Spleen (tissue), 11 donors: Measurements from ENCODE around the gene ATG10. TPM values are rescaled to one million over a fixed set of nuclear protein-coding genes. Genes with fewer than 3 reads are reported as not detected.

Experiments used
- DNase-seq: peaks from one replicate; pipeline ENCODE4 v3.0.0-alpha.2; 2020
- H3K27ac ChIP-seq, 8 donors: fragments of 200-600 bp; sonication (generic) in 7 of 8; 1 replicate in 4 of 8; 2 replicates in 4 of 8; pipeline versions ENCODE4 v1.5.0 to v1.8.0; 2016 to 2021; ENCODE audit warnings: inconsistent platforms in 4 of 8, mild to moderate bottlenecking in 4 of 8, moderate library complexity in 1 of 8
- H3K27me3 ChIP-seq, 7 donors: fragments of 200-600 bp; sonication (generic) in 6 of 7; replicated peaks in 1 of 7; 1 replicate in 4 of 7; 2 replicates in 3 of 7; pipeline versions ENCODE4 v1.5.0 to v1.8.0; 2016 to 2021; ENCODE audit warnings: inconsistent platforms in 3 of 7, mild to moderate bottlenecking in 1 of 7
- H3K36me3 ChIP-seq, 6 donors: fragments of 200-600 bp; sonication (generic) in 5 of 6; 1 replicate in 4 of 6; 2 replicates in 2 of 6; pipeline versions ENCODE4 v1.5.0 to v1.8.0; 2016 to 2021; ENCODE audit warnings: inconsistent platforms in 2 of 6
- H3K4me1 ChIP-seq, 6 donors: fragments of 200-600 bp; sonication (generic) in 5 of 6; 1 replicate in 3 of 6; 2 replicates in 3 of 6; pipeline versions ENCODE4 v1.5.0 to v1.8.0; 2016 to 2021; ENCODE audit warnings: inconsistent platforms in 3 of 6
- H3K4me3 ChIP-seq, 8 donors: fragments of 200-600 bp; sonication (generic) in 7 of 8; 1 replicate in 4 of 8; 2 replicates in 4 of 8; pipeline versions ENCODE4 v1.5.0 to v1.8.0; 2016 to 2021; ENCODE audit warnings: inconsistent platforms in 4 of 8, mild to moderate bottlenecking in 4 of 8, moderate library complexity in 2 of 8
- H3K9me3 ChIP-seq, 8 donors: fragments of 200-600 bp; sonication (generic) in 7 of 8; 1 replicate in 4 of 8; 2 replicates in 4 of 8; pipeline versions ENCODE4 v1.5.0 to v1.8.0; 2016 to 2021; ENCODE audit warnings: inconsistent platforms in 4 of 8
- CTCF ChIP-seq, 11 experiments: fragments of 200-600 bp in 7 of 11; fragments of 450-650 bp in 4 of 11; sonication (generic) in 4 of 11; IDR thresholded peaks in 8 of 11; conservative IDR thresholded peaks in 3 of 11; 1 replicate in 7 of 11; 2 replicates in 4 of 11; pipeline versions ENCODE4 v1.4.0 to v1.8.0; 2016 to 2021; ENCODE audit warnings: antibody characterized with exemption in 11 of 11, inconsistent platforms in 4 of 11, mild to moderate bottlenecking in 1 of 11
- POLR2A ChIP-seq, 3 donors: fragments of 450-650 bp; IDR thresholded peaks; one replicate each; pipeline ENCODE4 v1.5.1; 2017; ENCODE audit warnings: antibody characterized with exemption in 3 of 3, mild to moderate bottlenecking in 1 of 3
- POLR2AphosphoS5 ChIP-seq, 3 donors: sonication (generic); formaldehyde crosslinking; IDR thresholded peaks; one replicate each; pipeline ENCODE4 v1.5.1; 2017; ENCODE audit warnings: antibody characterized with exemption in 3 of 3
- WGBS, 5 donors: extraction: QIAGEN DNeasy Blood & Tissue Kit in 3 of 5; methylation state at CpG; one replicate each; pipeline versions ENCODE4 v1.1.5 to v1.1.7; 2013 to 2018; 5-methylcytosine and 5-hydroxymethylcytosine counted together
- intact Hi-C: fragments of 100-400 bp; cut with DNase I; formaldehyde crosslinking; loops from one replicate; pipeline ENCODE4 v1.15.0; 2023; ENCODE audit warnings: low total_unique reads
- polyA plus RNA-seq, 3 donors: library from polyadenylated mRNA; stranded (reverse); fragments of 200-250 nt; gene quantifications; one replicate each; pipeline ENCODE4 v1.2.1, GENCODE V29; 2013
- total RNA-seq, 7 donors: library from RNA; depleted of rRNA in 3 of 7; stranded (reverse); fragments of >200 nt in 3 of 7; fragmentation: NEBNext Ultra II Directional in 4 of 7; extraction: Animal tissue kit (Norgen Biotek cat#: 25700) in 4 of 7; gene quantifications; one replicate each; pipeline versions ENCODE4 v1.1.0 to v1.2.1, GENCODE V29; 2016 to 2021
- donor health status: healthy with polysubstance abuse.
- donor health status: DM: no; HTN: no; CAD: no; lungs with moderate emphysema.
- donor health status: DM: no; HTN: no; CAD: no.
- donor health status: Bipolar disorder and iron deficiency.
- donor health status: healthy.
- donor health status: DM: no; HTN: no; CAD: no.
- donor health status: DM: yes; HTN: yes; CAD: no.

Gene ATG10
- total and polyA plus RNA-seq, 10 donors, result 1.7 to 9.1 (median 5.0) TPM

- no peak for DNase-seq
- H3K36me3 ChIP-seq, result no peaks in the 10 kb centered on the region
- no peak for TF ChIP-seq POLR2A (IDR thresholded peaks at IDR 0.05)
- TF ChIP-seq CTCF (IDR thresholded peaks at IDR 0.05 in 8 of 11, conservative IDR thresholded peaks at IDR 0.05 in 3 of 11), result no peak
- no peak for TF ChIP-seq POLR2AphosphoS5 (IDR thresholded peaks at IDR 0.05)
- H3K9me3 ChIP-seq, result no peaks in the 10 kb centered on the region
- WGBS, 5 donors, result 70 to 95% (median 80%) methylated on average over 1 of the region's 1 CpG
- no peak overlapping the region for H3K27ac ChIP-seq
- H3K4me1 ChIP-seq, result no peaks in the 10 kb centered on the region
- no peak overlapping the region for H3K4me3 ChIP-seq
- no peaks in the 10 kb centered on the region for H3K27me3 ChIP-seq
- intact Hi-C loops, result no loop called here
Observed at GRCh38 chr5:82151662-82152061, 179.8 kb downstream of the ATG10 start.

GRCh38 chr5:82152978-82153481, 181.2 kb downstream of the ATG10 start:
- no peaks in the 10 kb centered on the region for H3K27me3 ChIP-seq
- no peaks in the 10 kb centered on the region for H3K36me3 ChIP-seq
- H3K9me3 ChIP-seq, result no peaks in the 10 kb centered on the region
- 87 to 95% (median 94%) methylated on average over 4 of the region's 4 CpGs for WGBS, 5 donors
- H3K27ac ChIP-seq, result no peak overlapping the region
- intact Hi-C loops, result no loop called here
- H3K4me3 ChIP-seq, result no peak overlapping the region
- no peak for TF ChIP-seq POLR2AphosphoS5 (IDR thresholded peaks at IDR 0.05)
- TF ChIP-seq POLR2A (IDR thresholded peaks at IDR 0.05), result no peak
- TF ChIP-seq CTCF (IDR thresholded peaks at IDR 0.05 in 8 of 11, conservative IDR thresholded peaks at IDR 0.05 in 3 of 11), result no peak
- H3K4me1 ChIP-seq, result no peaks in the 10 kb centered on the region
- no peak for DNase-seq

GRCh38 chr5:82154776-82155175, 183.0 kb downstream of the ATG10 start:
- Histone ChIP-seq H3K27ac (no peak overlapping the region), H3K4me1 (no peaks in the 10 kb centered on the region), H3K27me3 (no peaks in the 10 kb centered on the region), H3K4me3 (no peak overlapping the region), H3K36me3 (no peaks in the 10 kb centered on the region), H3K9me3 (no peaks in the 10 kb centered on the region)
- DNase-seq, result no peak
- intact Hi-C loops, result no loop called here
- WGBS, 5 donors, result 88 to 100% (median 93%) methylated on average over 1 of the region's 1 CpG
- TF ChIP-seq POLR2A (IDR thresholded peaks at IDR 0.05) (no peak), CTCF (IDR thresholded peaks at IDR 0.05 in 8 of 11, conservative IDR thresholded peaks at IDR 0.05 in 3 of 11) (no peak), POLR2AphosphoS5 (IDR thresholded peaks at IDR 0.05) (no peak)

GRCh38 chr5:82155305-82155704, 183.5 kb downstream of the ATG10 start:
- Histone ChIP-seq H3K4me3 (no peak overlapping the region), H3K4me1 (no peaks in the 10 kb centered on the region), H3K9me3 (no peaks in the 10 kb centered on the region), H3K36me3 (no peaks in the 10 kb centered on the region), H3K27ac (no peak overlapping the region), H3K27me3 (no peaks in the 10 kb centered on the region)
- no peak for DNase-seq
- WGBS, 5 donors, result 51 to 100% (median 91%) methylated on average over 1 of the region's 1 CpG
- intact Hi-C loops, result no loop called here
- TF ChIP-seq CTCF (IDR thresholded peaks at IDR 0.05 in 8 of 11, conservative IDR thresholded peaks at IDR 0.05 in 3 of 11), result no peak
- no peak for TF ChIP-seq POLR2AphosphoS5 (IDR thresholded peaks at IDR 0.05)
- TF ChIP-seq POLR2A (IDR thresholded peaks at IDR 0.05), result no peak
